Keratinocyte (primary cell): ENCODE measurements around the gene KLRD1. TPM values are rescaled to one million over a fixed set of nuclear protein-coding genes. Genes with fewer than 3 reads are reported as not detected.

Source experiments
- DNase-seq: peaks from one replicate; pipeline ENCODE4 v3.0.0-alpha.2; 2011; ENCODE audit warnings: low read depth, missing footprints, low spot score
- FAIRE-seq: peaks from 2 replicates; lab custom pipeline; 2011; peaks lifted over from hg19 to GRCh38; lab: Jason Lieb, UNC
- H2AFZ ChIP-seq: 2 replicates; pipeline ENCODE4 v1.6.0; 2012; ENCODE audit warnings: low read length, control low read depth, inconsistent platforms; ENCODE audit not compliant: control insufficient read depth
- H3K27ac ChIP-seq: 2 replicates; pipeline ENCODE4 v1.5.1; 2011; ENCODE audit warnings: low read length; ENCODE audit not compliant: control insufficient read depth, insufficient read depth
- H3K27me3 ChIP-seq: 3 replicates; pipeline ENCODE4 v1.6.0; 2011; ENCODE audit warnings: low read length; ENCODE audit not compliant: control insufficient read depth, insufficient read depth; ENCODE audit errors: extremely low read depth
- H3K36me3 ChIP-seq, 2 experiments: 2 replicates in 1 of 2; 3 replicates in 1 of 2; pipeline ENCODE4 v1.5.1; 2011; ENCODE audit warnings: low read length in 2 of 2, mild to moderate bottlenecking in 1 of 2; ENCODE audit not compliant: control insufficient read depth in 2 of 2, insufficient read depth in 2 of 2; ENCODE audit errors: extremely low read depth in 1 of 2
- H3K4me1 ChIP-seq: 3 replicates; pipeline ENCODE4 v1.5.1; 2011; ENCODE audit warnings: low read length; ENCODE audit not compliant: control insufficient read depth, insufficient read depth; ENCODE audit errors: extremely low read depth
- H3K4me2 ChIP-seq: 3 replicates; pipeline ENCODE4 v1.6.0; 2011; ENCODE audit warnings: low read depth, low read length; ENCODE audit not compliant: control insufficient read depth, insufficient read depth; ENCODE audit errors: extremely low read depth
- H3K4me3 ChIP-seq, 3 experiments: fragments of 200-600 bp in 1 of 3; sonication (generic) in 1 of 3; 2 replicates in 2 of 3; 3 replicates in 1 of 3; pipeline ENCODE4 v1.5.1; 2011 to 2016; ENCODE audit warnings: low read length in 3 of 3, mild to moderate bottlenecking in 3 of 3, control low read depth in 2 of 3, inconsistent platforms in 1 of 3, low read depth in 1 of 3, mixed read lengths in 1 of 3, mixed run types in 1 of 3, moderate library complexity in 1 of 3; ENCODE audit not compliant: control insufficient read depth in 2 of 3, insufficient read depth in 2 of 3; ENCODE audit errors: extremely low read depth in 1 of 3
- H3K79me2 ChIP-seq: 2 replicates; pipeline ENCODE4 v1.6.0; 2012; ENCODE audit warnings: low read length; ENCODE audit not compliant: control insufficient read depth, insufficient read depth
- H3K9ac ChIP-seq: 3 replicates; pipeline ENCODE4 v1.6.0; 2011; ENCODE audit warnings: low read length; ENCODE audit not compliant: control insufficient read depth, insufficient read depth; ENCODE audit errors: extremely low read depth
- H3K9me1 ChIP-seq: 3 replicates; pipeline ENCODE4 v1.6.0; 2011; ENCODE audit warnings: low read length; ENCODE audit not compliant: control insufficient read depth, insufficient read depth; ENCODE audit errors: extremely low read depth
- H3K9me3 ChIP-seq: 2 replicates; pipeline ENCODE4 v1.5.1; 2012; ENCODE audit warnings: low read depth, low read length; ENCODE audit not compliant: control insufficient read depth
- H4K20me1 ChIP-seq: 3 replicates; pipeline ENCODE4 v1.6.0; 2011; ENCODE audit warnings: low read length; ENCODE audit not compliant: control insufficient read depth, insufficient read depth; ENCODE audit errors: extremely low read depth
- CTCF ChIP-seq, 3 experiments: IDR thresholded peaks in 1 of 3; conservative IDR thresholded peaks in 1 of 3; optimal IDR thresholded peaks in 1 of 3; 2 replicates in 2 of 3; 3 replicates in 1 of 3; pipeline versions ENCODE3 to v1.5.1; 2011; ENCODE audit warnings: low read length in 3 of 3, mild to moderate bottlenecking in 3 of 3, moderate library complexity in 2 of 3, control low read depth in 1 of 3, inconsistent platforms in 1 of 3; ENCODE audit not compliant: insufficient read depth in 2 of 3; ENCODE audit errors: extremely low read depth in 1 of 3
- EZH2 ChIP-seq: IDR thresholded peaks from one replicate; pipeline ENCODE4 v1.6.1; 2012; ENCODE audit warnings: inconsistent platforms, mild to moderate bottlenecking, low read length, moderate library complexity
- dilution Hi-C: fragments of 300-500 bp; cut with MboI; formaldehyde crosslinking; loops from one replicate; pipeline ENCODE4 v1.7.0; 2020; ENCODE audit warnings: low sequenced_read_pairs; ENCODE audit not compliant: extremely low pct_ligation_motif_present
- polyA minus RNA-seq, 3 experiments: library from RNA; depleted of rRNA, polyadenylated mRNA; stranded (reverse); fragments of >200 nt; gene quantifications; 1 replicate in 1 of 3; 2 replicates in 1 of 3; 3 replicates in 1 of 3; pipeline ENCODE4 v1.2.3, GENCODE V29; 2011
- polyA plus RNA-seq, 5 experiments: library from polyadenylated mRNA; depleted of rRNA in 3 of 5; stranded (reverse) in 3 of 5; stranded (forward) in 1 of 5; unstranded in 1 of 5; fragments of >200 nt; gene quantifications; 1 replicate in 1 of 5; 2 replicates in 3 of 5; 3 replicates in 1 of 5; pipeline versions ENCODE4 v1.2.1 to v1.2.3, GENCODE V29; 2011 to 2012; ENCODE audit warnings: missing spikeins in 2 of 5, low read depth in 1 of 5, low replicate concordance in 1 of 5

The KLRD1 gene
- polyA plus RNA-seq (under 0.01 TPM in 2 of 3 replicates, not detected in the other), polyA minus RNA-seq (0.16 TPM in 1 of 3 replicates, not detected in the others)
- 0.25 TPM for polyA plus RNA-seq (2011; ENCODE audit: low read depth)
- polyA plus RNA-seq (2011; cell fraction: cytosol; rRNA removed) = not detected in 2 replicates
- 0.04 and 0.11 TPM in 2 replicates for polyA plus RNA-seq (2011; cell fraction: nucleus; rRNA removed)
- polyA plus RNA-seq (2012; ENCODE audit: low replicate concordance) = 0.10 TPM in 1 of 2 replicates, not detected in the other
- polyA minus RNA-seq (2011; cell fraction: cytosol; rRNA and poly(A)+ RNA removed) = not detected
- under 0.01 and 0.23 TPM in 2 replicates for polyA minus RNA-seq (2011; cell fraction: nucleus; rRNA and poly(A)+ RNA removed)

DNA sequence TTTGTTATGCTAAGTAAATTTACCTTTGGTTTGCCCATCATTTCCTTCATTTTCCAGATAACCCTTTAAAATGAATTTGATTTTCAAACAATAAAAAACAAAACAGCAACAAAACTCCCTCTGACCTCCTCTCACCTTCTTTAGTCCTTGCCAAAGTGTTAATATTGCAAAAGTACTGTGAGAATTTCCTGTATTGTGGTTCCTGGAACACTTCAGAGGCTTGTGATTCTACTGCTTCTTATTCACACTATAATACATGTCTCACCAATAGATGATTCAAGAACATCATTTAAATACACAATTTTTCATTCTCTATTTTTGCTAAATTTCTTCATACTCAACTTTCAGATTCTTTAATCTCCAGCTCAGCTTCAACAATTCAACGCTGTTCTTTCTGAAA lies at the start of gene KLRD1:
Gene KLRD1 (plus strand): TSS at position 241 of the 400 bp plus-strand sequence. CDS start 208 bp downstream, outside the sequence.
- FAIRE-seq = no peak

DNA sequence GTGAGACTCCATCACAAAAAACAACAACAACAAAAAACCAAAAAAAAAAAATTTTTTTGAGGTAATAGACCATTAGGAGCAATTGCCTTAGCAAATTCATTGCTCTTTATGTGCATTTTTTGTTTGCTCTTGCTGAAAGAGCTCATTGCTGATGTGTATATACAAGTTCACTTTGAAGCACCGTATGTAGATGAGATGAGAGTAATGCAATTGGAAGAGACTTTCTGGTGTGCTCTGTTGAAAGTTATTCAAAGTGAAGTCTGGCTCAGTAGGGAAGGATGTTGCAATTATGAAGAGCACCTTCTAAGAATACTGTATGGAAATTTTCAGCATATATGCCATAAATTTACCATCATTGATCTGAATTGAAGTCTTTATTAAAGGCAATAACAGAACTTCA lies 46.7 kb upstream of the KLRD1 start:
- H3K9me3 ChIP-seq = no peaks in the 10 kb centered on the region
- no peaks in the 10 kb centered on the region for H3K4me1 ChIP-seq
- no peaks in the 10 kb centered on the region for H3K36me3 ChIP-seq
- H3K27ac ChIP-seq = no peak overlapping the region
- no peak overlapping the region for H3K4me2 ChIP-seq
- no peak for FAIRE-seq
- H3K27me3 ChIP-seq = no peaks in the 10 kb centered on the region
- no peak overlapping the region for H2AFZ ChIP-seq
- no peak for DNase-seq
- no peak overlapping the region for H3K9ac ChIP-seq
- dilution Hi-C loops = no loop called here
- H3K79me2 ChIP-seq = no peaks in the 10 kb centered on the region
- no peaks in the 10 kb centered on the region for H4K20me1 ChIP-seq
- H3K9me1 ChIP-seq = no peaks in the 10 kb centered on the region
- no peak overlapping the region for H3K4me3 ChIP-seq
- no peak for TF ChIP-seq EZH2
- no peak for TF ChIP-seq CTCF (optimal IDR thresholded peaks at IDR 0.05 in 1 of 3, IDR thresholded peaks at IDR 0.05 in 1 of 3, conservative IDR thresholded peaks at IDR 0.05 in 1 of 3; ENCODE audit: extremely low read depth in 1 of 3, insufficient read depth in 2 of 3, low read length in 3 of 3)

More for the DNA sequence above, at the start of gene KLRD1:
- Histone ChIP-seq H3K9me3 (no peaks in the 10 kb centered on the region), H3K79me2 (no peaks in the 10 kb centered on the region), H3K36me3 (no peaks in the 10 kb centered on the region), H3K4me3 (no peak within 1 kb of the TSS), H3K27me3 (no peaks in the 10 kb centered on the region), H2AFZ (no peak within 1 kb of the TSS), H3K9ac (no peak within 1 kb of the TSS), H3K9me1 (no peaks in the 10 kb centered on the region), H3K4me2 (no peak within 1 kb of the TSS), H3K27ac (no peak within 1 kb of the TSS), H4K20me1 (no peaks in the 10 kb centered on the region), H3K4me1 (no peaks in the 10 kb centered on the region)
- dilution Hi-C loops = no loop called here
- TF ChIP-seq EZH2 (no peak), CTCF (optimal IDR thresholded peaks at IDR 0.05 in 1 of 3, IDR thresholded peaks at IDR 0.05 in 1 of 3, conservative IDR thresholded peaks at IDR 0.05 in 1 of 3; ENCODE audit: extremely low read depth in 1 of 3, insufficient read depth in 2 of 3, low read length in 3 of 3) (no peak)
- no peak for DNase-seq
